Esophagus muscularis mucosa (tissue), 4 donors: Measurements from ENCODE around the gene MEGF8. TPM values are rescaled to one million over a fixed set of nuclear protein-coding genes. Genes with fewer than 3 reads are reported as not detected.

ENCODE experiments used
- DNase-seq: peaks from one replicate; pipeline ENCODE4 v3.0.0-alpha.2; 2017; ENCODE audit errors: extremely low spot score
- H3K27ac ChIP-seq, 4 donors: fragments of 200-600 bp; sonication (generic); replicated peaks in 1 of 4; 1 replicate in 3 of 4; 2 replicates in 1 of 4; pipeline ENCODE4 v1.5.1; 2016 to 2019; ENCODE audit warnings: mild to moderate bottlenecking in 1 of 4
- H3K27me3 ChIP-seq, 4 donors: fragments of 200-600 bp; sonication (generic); one replicate each; pipeline versions ENCODE4 v1.5.1 to v1.6.0; 2016 to 2019
- H3K36me3 ChIP-seq, 4 donors: fragments of 200-600 bp; sonication (generic); one replicate each; pipeline ENCODE4 v1.5.1; 2016 to 2019
- H3K4me1 ChIP-seq, 4 donors: fragments of 200-600 bp; sonication (generic); one replicate each; pipeline ENCODE4 v1.5.1; 2016 to 2019
- H3K4me3 ChIP-seq, 4 donors: fragments of 200-600 bp; sonication (generic); 1 replicate in 2 of 4; 2 replicates in 2 of 4; pipeline ENCODE4 v1.5.1; 2016 to 2019; ENCODE audit warnings: mild to moderate bottlenecking in 4 of 4, moderate library complexity in 1 of 4
- H3K9me3 ChIP-seq, 4 donors: fragments of 200-600 bp; sonication (generic); 1 replicate in 3 of 4; 2 replicates in 1 of 4; pipeline ENCODE4 v1.5.1; 2016 to 2019
- CTCF ChIP-seq, 3 experiments: fragments of 200-600 bp in 2 of 3; fragments of 450-650 bp in 1 of 3; sonication (generic) in 2 of 3; IDR thresholded peaks; one replicate each; pipeline ENCODE4 v1.5.1; 2017 to 2019; ENCODE audit warnings: antibody characterized with exemption in 3 of 3, mild to moderate bottlenecking in 2 of 3, moderate library complexity in 1 of 3
- EP300 ChIP-seq: sonication (generic); formaldehyde crosslinking; IDR thresholded peaks from one replicate; pipeline ENCODE4 v1.6.1; 2017; ENCODE audit warnings: antibody characterized with exemption
- POLR2A ChIP-seq: fragments of 450-650 bp; IDR thresholded peaks from one replicate; pipeline ENCODE4 v1.6.1; 2017; ENCODE audit warnings: antibody characterized with exemption, moderate library complexity, mild to moderate bottlenecking, low read depth
- POLR2AphosphoS5 ChIP-seq, 2 donors: sonication (generic); formaldehyde crosslinking; IDR thresholded peaks; one replicate each; pipeline ENCODE4 v1.6.1; 2017; ENCODE audit warnings: antibody characterized with exemption in 2 of 2
- WGBS: methylation state at CpG from one replicate; pipeline ENCODE4 v1.1.5; 2018; 5-methylcytosine and 5-hydroxymethylcytosine counted together
- intact Hi-C: fragments of 100-400 bp; cut with DNase I; formaldehyde crosslinking; loops from one replicate; pipeline ENCODE4 v1.15.1; 2023
- total RNA-seq, 4 donors: library from RNA; depleted of rRNA; stranded (reverse); fragments of >200 nt; gene quantifications; one replicate each; pipeline versions ENCODE4 v1.1.0 to v1.2.1, GENCODE V29; 2016

Gene MEGF8
- total RNA-seq, 4 donors from 2014 or later: 18.2 to 46.2 (median 25.5) TPM

- Histone ChIP-seq H3K27ac (no peak overlapping the region), H3K27me3 (no peaks in the 10 kb centered on the region), H3K4me1 (no peaks in the 10 kb centered on the region), H3K4me3 (no peak overlapping the region), H3K9me3 (no peaks in the 10 kb centered on the region), H3K36me3 (peaks cover 12 to 85% (median 62%) of the 10 kb centered on the region in 4 donors)
- WGBS: 86% methylated on average over 15 of the region's 17 CpGs
- no peak for DNase-seq
- intact Hi-C loops: no loop called here
- no peak for TF ChIP-seq EP300
- no peak for TF ChIP-seq CTCF (IDR thresholded peaks at IDR 0.05)
- no peak for TF ChIP-seq POLR2A
- TF ChIP-seq POLR2AphosphoS5 (IDR thresholded peaks at IDR 0.05): no peak
Observed at GRCh38 chr19:42343344-42344110, 18.1 kb downstream of the MEGF8 start.

GRCh38 chr19:42344336-42344893, 19.0 kb downstream of the MEGF8 start:
- no peaks in the 10 kb centered on the region for H3K9me3 ChIP-seq
- H3K4me1 ChIP-seq: no peaks in the 10 kb centered on the region
- WGBS: 90% methylated on average over 13 of the region's 18 CpGs
- intact Hi-C loops: no loop called here
- no peak overlapping the region for H3K4me3 ChIP-seq
- no peak overlapping the region for H3K27ac ChIP-seq
- peaks cover 12 to 91% (median 64%) of the 10 kb centered on the region in 4 donors for H3K36me3 ChIP-seq
- H3K27me3 ChIP-seq: no peaks in the 10 kb centered on the region
- TF ChIP-seq EP300 (no peak), POLR2AphosphoS5 (IDR thresholded peaks at IDR 0.05) (no peak), POLR2A (no peak), CTCF (IDR thresholded peaks at IDR 0.05) (no peak)
- DNase-seq: no peak

GRCh38 chr19:42345191-42345812, 19.9 kb downstream of the MEGF8 start:
- intact Hi-C loops: no loop called here
- Histone ChIP-seq H3K4me1 (no peaks in the 10 kb centered on the region), H3K27ac (no peak overlapping the region), H3K4me3 (no peak overlapping the region), H3K27me3 (no peaks in the 10 kb centered on the region), H3K36me3 (peaks cover 14 to 91% (median 66%) of the 10 kb centered on the region in 4 donors), H3K9me3 (no peaks in the 10 kb centered on the region)
- TF ChIP-seq POLR2AphosphoS5 (IDR thresholded peaks at IDR 0.05): no peak
- no peak for TF ChIP-seq EP300
- no peak for TF ChIP-seq CTCF (IDR thresholded peaks at IDR 0.05)
- TF ChIP-seq POLR2A: no peak
- WGBS: 91% methylated on average over 6 of the region's 6 CpGs
- DNase-seq: no peak

GRCh38 chr19:42348211-42348610, 22.8 kb downstream of the MEGF8 start:
- H3K36me3 ChIP-seq: peaks cover 20 to 95% (median 78%) of the 10 kb centered on the region in 4 donors
- WGBS: 96% methylated on average over 12 of the region's 14 CpGs

More at GRCh38 chr19:42348211-42348610, 22.8 kb downstream of the MEGF8 start:
- H3K4me3 ChIP-seq: no peak overlapping the region
- no peak for DNase-seq
- intact Hi-C loops: no loop called here
- TF ChIP-seq POLR2A: no peak
- no peak for TF ChIP-seq CTCF (IDR thresholded peaks at IDR 0.05)
- no peak for TF ChIP-seq POLR2AphosphoS5 (IDR thresholded peaks at IDR 0.05)
- no peak for TF ChIP-seq EP300
- H3K4me1 ChIP-seq: no peaks in the 10 kb centered on the region
- H3K27me3 ChIP-seq: no peaks in the 10 kb centered on the region
- no peak overlapping the region for H3K27ac ChIP-seq
- H3K9me3 ChIP-seq: no peaks in the 10 kb centered on the region
